Heart left ventricle (tissue), 16 donors: ENCODE data around the gene SGF29. TPM values are rescaled to one million over a fixed set of nuclear protein-coding genes. Genes with fewer than 3 reads are reported as not detected.
"Not testable (repeated sequence)": the region's sequence is repeated elsewhere in the genome, so short reads cannot be mapped to it uniquely, and the experiment has no call there.

Source experiments
- ATAC-seq, 4 donors: fragments of 200-7000 bp; cut with Tn5 transposase; one replicate each; pipeline ENCODE4 v1.9.1; 2020 to 2022; ENCODE audit warnings: moderate library complexity in 4 of 4, mild to moderate bottlenecking in 3 of 4, moderate number of reproducible peaks in 1 of 4
- DNase-seq, 5 donors: peaks; one replicate each; pipeline ENCODE4 v3.0.0-alpha.2; 2020
- H3K27ac ChIP-seq, 12 donors: fragments of 200-600 bp; sonication (generic) in 4 of 12; one replicate each; pipeline versions ENCODE4 v1.5.0 to v1.8.0; 2016 to 2022; ENCODE audit warnings: mild to moderate bottlenecking in 2 of 12
- H3K27me3 ChIP-seq, 9 donors: fragments of 200-600 bp; sonication (generic) in 2 of 9; one replicate each; pipeline versions ENCODE4 v1.5.1 to v1.8.0; 2016 to 2022; ENCODE audit warnings: mild to moderate bottlenecking in 3 of 9
- H3K36me3 ChIP-seq, 9 donors: fragments of 200-600 bp; sonication (generic) in 2 of 9; one replicate each; pipeline versions ENCODE4 v1.5.0 to v1.8.0; 2018 to 2022; ENCODE audit warnings: mild to moderate bottlenecking in 2 of 9
- H3K4me1 ChIP-seq, 12 donors: fragments of 200-600 bp; sonication (generic) in 4 of 12; one replicate each; pipeline versions ENCODE4 v1.5.0 to v1.8.0; 2016 to 2022; ENCODE audit warnings: mild to moderate bottlenecking in 3 of 12
- H3K4me3 ChIP-seq, 12 donors: fragments of 200-600 bp; sonication (generic) in 4 of 12; one replicate each; pipeline versions ENCODE4 v1.5.0 to v1.8.0; 2017 to 2022; ENCODE audit warnings: mild to moderate bottlenecking in 9 of 12, moderate library complexity in 4 of 12
- H3K9me3 ChIP-seq, 12 donors: fragments of 200-600 bp; sonication (generic) in 4 of 12; one replicate each; pipeline versions ENCODE4 v1.5.0 to v1.8.0; 2016 to 2022; ENCODE audit warnings: mild to moderate bottlenecking in 1 of 12
- CTCF ChIP-seq, 12 donors: fragments of 200-600 bp; sonication (generic) in 4 of 12; IDR thresholded peaks; one replicate each; pipeline versions ENCODE4 v1.5.0 to v1.8.0; 2018 to 2022; ENCODE audit warnings: antibody characterized with exemption in 12 of 12, mild to moderate bottlenecking in 5 of 12
- POLR2A ChIP-seq, 2 donors: fragments of 450-650 bp; IDR thresholded peaks; one replicate each; pipeline ENCODE4 v1.6.1; 2017; ENCODE audit warnings: antibody characterized with exemption in 2 of 2, mild to moderate bottlenecking in 2 of 2, moderate library complexity in 2 of 2
- WGBS, 4 donors: extraction: QIAGEN DNeasy Blood & Tissue Kit in 2 of 4; methylation state at CpG; one replicate each; pipeline versions ENCODE4 v1.1.5 to v1.1.7; 2013 to 2018; 5-methylcytosine and 5-hydroxymethylcytosine counted together
- intact Hi-C, 10 donors: fragments of 100-400 bp; cut with DNase I; formaldehyde crosslinking; loops; one replicate each; pipeline versions ENCODE4 v1.11.1 to v1.14.2; 2022
- polyA plus RNA-seq, 2 donors: library from polyadenylated mRNA; stranded (reverse); fragments of 200-250 nt; gene quantifications; one replicate each; pipeline ENCODE4 v1.2.3, GENCODE V29; 2013
- total RNA-seq, 9 donors: library from RNA; depleted of rRNA in 2 of 9; stranded (reverse); fragments of >200 nt in 2 of 9; fragmentation: NEBNext Ultra II Directional in 3 of 9; extraction: Animal tissue kit (Norgen Biotek cat#: 25700) in 3 of 9; gene quantifications; one replicate each; pipeline versions ENCODE4 v1.1.0 to v1.2.4, GENCODE V29; 2016 to 2023
- donor health status: ischemic (EF 13 %, LVEDD 7.1; RV severe dilation, severe dysfunction).
- donor health status: healthy with polysubstance abuse.
- donor health status: DM: no; HTN: yes; CAD: no.
- donor health status: DM: no; HTN: no; CAD: no.
- donor health status: ischemic (EF 25% LVEDD 6.9; RV normal size, moderate dysfunction).
- donor health status: ischemic (EF 25% LVEDD 5.7; RV mildly dilated, moderate dysfunction).
- donor health status: healthy.
- donor health status: DM: yes; HTN: yes; CAD: no.
- donor health status: ischemic (EF 35%, LVEDD 5.7; RV mildly dilated, moderate dysfunction).
- donor health status: nonischemic (EF 11% LVEDD 7.7; RV severe dilation, severe dysfunction).
- donor health status: DM: yes; HTN: yes; CAD: no.
- donor health status: PGD.
- donor health status: ischemic (EF 29% LVEDD 5.4; RV normal size, mild dysfunction).
- donor health status: nonischemic (EF 23%, LVEDD 6.1; RV moderate dilation, normal function).

Gene SGF29
- total and polyA plus RNA-seq, 11 donors = 11.1 to 27.9 (median 15.6) TPM

DNA sequence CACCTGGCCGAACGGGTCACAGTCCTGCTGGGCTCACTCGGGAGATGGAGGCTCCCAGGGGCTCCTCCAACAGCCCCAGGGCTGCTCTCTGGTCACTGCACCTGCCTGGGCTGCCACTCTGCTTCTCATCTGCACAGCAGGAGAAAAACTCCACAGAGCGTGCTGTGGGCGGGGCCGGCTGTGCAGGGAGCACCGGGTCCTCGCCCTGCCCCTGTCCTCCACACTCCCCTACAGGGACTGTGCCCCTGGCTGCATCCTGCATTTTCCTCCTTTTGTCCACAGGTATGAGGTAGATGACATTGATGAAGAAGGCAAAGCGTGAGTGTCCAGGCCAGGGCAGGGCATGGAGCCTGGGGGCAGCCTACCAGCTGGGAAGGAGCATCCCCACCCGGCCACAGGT is 48.3 kb downstream of the SGF29 start:
- intact Hi-C loops = loop anchor here in 2 of 10 donors (10.0 kb wide), 4 partner anchors 47 to 287 kb away; partner anchors contain the start of genes APOBR (in 1 of the 2), CLN3 (in 1 of the 2) and SGF29 (in 1 of the 2)
- WGBS, 4 donors = 70 to 86% (median 84%) methylated on average over 5 to 7 of the region's 10 CpGs; no CpG with 5 or more reads in 1 of the 4 donors
- H3K36me3 ChIP-seq = peaks cover 0 to 12% (median 0%) of the 10 kb centered on the region in 9 donors
- H3K9me3 ChIP-seq, H3K4me3 ChIP-seq, H3K27ac ChIP-seq, DNase-seq: not testable (repeated sequence)
- H3K4me1 ChIP-seq = peaks cover 0 to 11% (median 0%) of the 10 kb centered on the region in 12 donors
- peak in 1 of 4 donors; percentile 7 for ATAC-seq
- H3K27me3 ChIP-seq = peaks cover 0 to 11% (median 0%) of the 10 kb centered on the region in 9 donors

DNA sequence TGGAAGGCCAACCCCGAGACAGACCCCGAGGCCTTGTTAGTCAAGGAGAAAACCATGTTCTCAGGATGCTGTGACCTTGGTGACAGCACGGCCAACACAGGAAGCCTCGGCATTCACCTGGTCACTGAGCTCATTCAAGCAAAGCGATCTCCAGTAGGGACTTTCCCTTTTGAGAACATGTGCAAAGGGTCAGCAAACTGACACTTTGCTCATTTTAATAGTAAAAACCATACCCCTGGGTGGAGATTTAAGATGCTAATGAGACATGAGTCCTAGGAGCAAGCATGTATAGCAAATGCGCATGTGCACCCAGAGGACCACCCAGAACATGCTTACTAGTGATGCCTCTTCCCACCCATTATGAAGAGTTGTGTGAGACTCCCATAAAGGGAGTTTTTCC is 48.8 kb downstream of the SGF29 start:
- peaks cover 0 to 11% (median 0%) of the 10 kb centered on the region in 9 donors for H3K27me3 ChIP-seq
- no peak overlapping the region for H3K4me3 ChIP-seq
- H3K9me3 ChIP-seq = no peaks in the 10 kb centered on the region
- no peak overlapping the region for H3K27ac ChIP-seq
- no peak for ATAC-seq
- intact Hi-C loops = loop anchor here in 2 of 10 donors (10.0 kb wide), 4 partner anchors 48 to 288 kb away; partner anchors contain the start of genes APOBR (in 1 of the 2), CLN3 (in 1 of the 2) and SGF29 (in 1 of the 2)
- WGBS, 4 donors = 59 to 77% (median 61%) methylated on average over 4 to 5 of the region's 6 CpGs
- no peak for TF ChIP-seq POLR2A (IDR thresholded peaks at IDR 0.05)
- TF ChIP-seq CTCF (IDR thresholded peaks at IDR 0.05) = no peak
- DNase-seq = no peak
- peaks cover 0 to 12% (median 0%) of the 10 kb centered on the region in 9 donors for H3K36me3 ChIP-seq
- H3K4me1 ChIP-seq = peaks cover 0 to 6% (median 0%) of the 10 kb centered on the region in 12 donors

- no peak for DNase-seq
- TF ChIP-seq POLR2A (IDR thresholded peaks at IDR 0.05) = no peak
- no peak for TF ChIP-seq CTCF (IDR thresholded peaks at IDR 0.05)
Observed at GRCh38 chr16:28603381-28604185, 49.9 kb downstream of the SGF29 start.

DNA sequence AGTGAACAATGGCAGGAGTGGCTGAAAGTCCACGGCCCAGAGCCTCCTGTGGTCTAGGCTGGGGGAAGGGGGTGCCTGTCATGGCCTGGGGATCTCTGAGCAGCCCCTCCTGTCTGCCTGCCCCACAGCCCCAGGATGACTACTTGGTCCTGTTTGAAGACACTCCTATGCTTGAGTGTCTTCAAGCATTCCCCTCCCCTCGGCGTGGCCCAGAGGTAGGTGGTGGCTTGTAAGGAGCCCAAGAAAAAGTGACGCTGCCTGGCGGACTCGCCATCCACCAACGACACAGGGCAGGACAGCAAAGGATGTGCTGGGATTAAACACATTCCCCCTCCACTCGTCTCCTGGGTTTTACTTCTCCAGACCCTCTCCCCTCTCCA is 50.5 kb downstream of the SGF29 start:
- ATAC-seq = no peak
- peaks cover 0 to 11% (median 0%) of the 10 kb centered on the region in 9 donors for H3K27me3 ChIP-seq
- no peaks in the 10 kb centered on the region for H3K9me3 ChIP-seq
- intact Hi-C loops = loop anchor here in 2 of 10 donors (10.0 kb wide), 4 partner anchors 49 to 289 kb away; partner anchors contain the start of genes APOBR (in 1 of the 2), CLN3 (in 1 of the 2) and SGF29 (in 1 of the 2)
- DNase-seq = no peak
- H3K4me3 ChIP-seq = no peak overlapping the region
- no peak for TF ChIP-seq POLR2A (IDR thresholded peaks at IDR 0.05)
- TF ChIP-seq CTCF (IDR thresholded peaks at IDR 0.05) = no peak
- WGBS, 4 donors = 68 to 85% (median 73%) methylated on average over 8 of the region's 8 CpGs
- peaks cover 0 to 8% (median 2%) of the 10 kb centered on the region in 12 donors for H3K4me1 ChIP-seq
- peaks cover 0 to 12% (median 0%) of the 10 kb centered on the region in 9 donors for H3K36me3 ChIP-seq
- H3K27ac ChIP-seq = no peak overlapping the region

More at GRCh38 chr16:28603381-28604185, 49.9 kb downstream of the SGF29 start:
- WGBS, 4 donors = 75 to 80% (median 77%) methylated on average over 11 of the region's 11 CpGs
- no peaks in the 10 kb centered on the region for H3K9me3 ChIP-seq
- intact Hi-C loops = loop anchor here in 2 of 10 donors (10.0 kb wide), 4 partner anchors 49 to 289 kb away; partner anchors contain the start of genes APOBR (in 1 of the 2), CLN3 (in 1 of the 2) and SGF29 (in 1 of the 2)
- H3K36me3 ChIP-seq = peaks cover 0 to 12% (median 0%) of the 10 kb centered on the region in 9 donors
- H3K4me3 ChIP-seq = no peak overlapping the region
- H3K27me3 ChIP-seq = peaks cover 0 to 11% (median 0%) of the 10 kb centered on the region in 9 donors
- H3K27ac ChIP-seq = no peak overlapping the region
- ATAC-seq = no peak
- H3K4me1 ChIP-seq = peaks cover 0 to 3% (median 0%) of the 10 kb centered on the region in 12 donors
